GM20000 (cell line): ENCODE data around the gene TIA1.

ENCODE experiments used
- DNase-seq: peaks from one replicate; pipeline ENCODE4 v3.0.0; 2012; ENCODE audit warnings: low spot score
- TF ChIP-seq, protein P1 (sequence below): IDR thresholded peaks from 2 replicates; pipeline ENCODE4 v1.5.1; 2012; ENCODE audit warnings: mild to moderate bottlenecking, control low read depth; ENCODE audit errors: extremely low read depth, missing control alignments

Gene TIA1

DNA sequence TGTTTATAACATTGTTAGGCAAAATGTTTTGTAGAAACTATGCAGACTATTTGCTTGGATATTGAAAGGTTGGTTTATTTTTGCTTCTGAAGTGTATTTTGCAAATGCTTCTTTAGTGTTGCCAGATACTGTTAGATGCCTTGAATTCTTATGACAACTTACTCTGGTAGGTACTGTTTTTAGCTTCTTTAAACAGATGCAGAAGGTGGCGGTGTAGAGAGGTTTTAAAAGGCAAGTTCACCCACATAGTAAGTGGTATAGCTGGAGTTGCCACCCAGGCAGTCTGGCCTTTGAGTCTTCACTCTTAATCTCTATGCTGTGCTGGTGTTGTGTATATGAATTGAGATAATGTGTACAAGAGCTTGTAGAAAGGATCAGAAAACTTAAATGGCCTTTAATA, 13.1 kb upstream of the TIA1 start:
- TF ChIP-seq, protein P1, sequence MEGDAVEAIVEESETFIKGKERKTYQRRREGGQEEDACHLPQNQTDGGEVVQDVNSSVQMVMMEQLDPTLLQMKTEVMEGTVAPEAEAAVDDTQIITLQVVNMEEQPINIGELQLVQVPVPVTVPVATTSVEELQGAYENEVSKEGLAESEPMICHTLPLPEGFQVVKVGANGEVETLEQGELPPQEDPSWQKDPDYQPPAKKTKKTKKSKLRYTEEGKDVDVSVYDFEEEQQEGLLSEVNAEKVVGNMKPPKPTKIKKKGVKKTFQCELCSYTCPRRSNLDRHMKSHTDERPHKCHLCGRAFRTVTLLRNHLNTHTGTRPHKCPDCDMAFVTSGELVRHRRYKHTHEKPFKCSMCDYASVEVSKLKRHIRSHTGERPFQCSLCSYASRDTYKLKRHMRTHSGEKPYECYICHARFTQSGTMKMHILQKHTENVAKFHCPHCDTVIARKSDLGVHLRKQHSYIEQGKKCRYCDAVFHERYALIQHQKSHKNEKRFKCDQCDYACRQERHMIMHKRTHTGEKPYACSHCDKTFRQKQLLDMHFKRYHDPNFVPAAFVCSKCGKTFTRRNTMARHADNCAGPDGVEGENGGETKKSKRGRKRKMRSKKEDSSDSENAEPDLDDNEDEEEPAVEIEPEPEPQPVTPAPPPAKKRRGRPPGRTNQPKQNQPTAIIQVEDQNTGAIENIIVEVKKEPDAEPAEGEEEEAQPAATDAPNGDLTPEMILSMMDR = no peak
- DNase-seq = no peak

DNA sequence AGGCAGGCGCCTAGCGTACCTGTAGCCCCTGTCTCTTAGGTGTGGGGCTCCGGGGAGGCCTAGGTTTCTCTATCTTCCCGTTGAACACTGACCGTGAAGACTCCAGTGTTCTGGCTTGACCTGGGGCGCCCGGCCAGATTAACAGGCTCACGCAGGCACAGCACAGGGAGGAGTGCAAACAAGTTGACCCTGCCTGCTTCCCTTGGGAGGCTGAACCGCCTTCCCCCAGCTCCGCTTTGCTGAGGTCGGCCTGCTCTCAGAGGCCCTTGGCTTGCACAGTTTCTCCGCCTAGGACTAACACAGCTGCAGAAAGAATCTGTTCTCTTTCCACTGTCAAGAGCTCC, 10.1 kb upstream of the TIA1 start:
- DNase-seq = no peak
- TF ChIP-seq, protein P1 = no peak

DNA sequence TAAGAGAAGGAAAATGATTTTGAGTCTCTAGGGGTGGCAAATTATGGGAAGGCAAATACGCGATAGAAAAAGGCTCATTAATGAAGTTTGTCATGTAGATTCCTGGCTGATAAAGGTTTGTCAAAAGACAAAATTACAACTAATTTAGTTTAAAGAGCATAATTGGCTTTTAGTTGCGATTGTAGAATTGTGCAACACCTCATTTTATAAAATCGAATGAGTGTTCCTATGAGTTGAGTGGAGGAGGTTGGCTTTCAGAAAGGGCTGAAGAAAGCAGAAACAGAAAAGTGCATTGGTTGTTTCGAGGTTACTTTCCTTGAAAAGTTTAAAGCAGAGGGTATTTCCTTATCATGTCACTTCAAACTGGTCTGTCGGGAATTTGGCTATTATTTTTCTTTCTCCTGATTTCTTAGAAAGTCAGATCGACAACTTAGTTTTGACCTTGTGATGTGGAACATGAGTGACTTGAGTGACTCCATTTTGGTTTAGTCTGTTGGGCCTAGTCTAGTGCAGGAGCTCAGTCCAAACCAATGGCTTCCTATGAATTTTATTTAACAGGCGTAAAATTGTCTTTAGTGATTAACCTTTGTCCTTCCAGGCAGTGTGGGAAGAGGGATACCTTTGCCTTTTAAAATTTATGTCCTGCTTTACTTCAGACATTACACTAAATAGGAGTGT, 7.3 kb upstream of the TIA1 start:
- TF ChIP-seq, protein P1 = no peak
- no peak for DNase-seq

DNA sequence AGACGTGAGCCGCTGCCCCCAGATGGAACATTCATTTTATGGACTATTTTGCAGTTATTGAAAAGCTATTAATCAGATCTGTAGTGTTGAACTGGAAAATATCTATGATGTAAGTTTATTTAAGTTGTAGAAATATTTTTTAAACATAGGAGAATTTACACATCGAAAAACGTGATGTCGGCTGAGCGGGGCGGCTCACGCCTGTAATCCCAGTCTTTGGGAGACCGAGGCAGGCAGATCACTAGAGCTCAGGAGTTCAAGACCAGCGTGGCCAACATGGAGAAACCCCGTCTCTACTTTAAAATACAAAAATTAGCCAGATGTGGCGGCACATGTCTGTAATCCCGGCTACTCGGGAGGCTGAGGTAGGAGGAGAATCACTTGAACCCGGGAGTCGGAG, 2.0 kb upstream of the TIA1 start:
- no peak for DNase-seq
- TF ChIP-seq, protein P1 = no peak

DNA sequence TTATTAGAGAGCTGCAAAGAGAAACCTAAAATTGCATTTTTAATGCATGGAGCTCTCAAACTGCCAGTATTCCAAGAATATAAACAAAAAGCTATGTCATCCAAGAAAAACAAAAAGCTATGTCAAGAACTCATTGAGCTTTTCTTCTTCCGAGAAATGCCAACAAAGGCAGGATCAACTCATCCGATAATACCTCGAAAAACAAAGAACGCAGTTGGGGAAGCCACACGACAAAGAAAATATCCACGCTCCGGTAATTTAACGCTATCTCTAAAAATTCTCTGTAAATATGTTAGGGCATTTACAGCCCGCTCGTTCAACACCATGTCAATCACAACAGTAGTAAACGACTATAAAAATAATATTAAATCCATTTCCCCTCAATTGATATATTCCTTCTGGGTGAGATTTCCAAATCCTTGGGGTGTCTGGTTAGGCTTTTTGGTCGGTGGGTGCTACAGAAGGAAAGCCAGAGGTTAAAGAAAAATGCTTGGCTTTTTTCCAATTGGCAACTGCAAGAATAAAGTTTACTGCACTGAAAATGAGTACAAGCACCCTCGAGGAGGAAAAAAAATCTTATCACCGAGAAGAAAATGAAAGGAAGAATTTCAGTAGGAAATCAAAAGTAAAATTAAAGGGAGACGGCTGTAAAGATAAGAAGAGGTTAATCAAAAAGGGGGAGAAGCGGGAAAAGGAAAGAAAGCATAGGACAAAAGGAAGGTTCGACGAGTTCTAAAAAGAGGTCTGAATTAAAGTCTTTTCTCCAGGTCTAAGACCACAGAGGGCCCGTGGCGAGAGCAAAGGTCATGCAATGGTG, 856 bp downstream of the TIA1 start:
- TF ChIP-seq, protein P1 = no peak
- no peak for DNase-seq

DNA sequence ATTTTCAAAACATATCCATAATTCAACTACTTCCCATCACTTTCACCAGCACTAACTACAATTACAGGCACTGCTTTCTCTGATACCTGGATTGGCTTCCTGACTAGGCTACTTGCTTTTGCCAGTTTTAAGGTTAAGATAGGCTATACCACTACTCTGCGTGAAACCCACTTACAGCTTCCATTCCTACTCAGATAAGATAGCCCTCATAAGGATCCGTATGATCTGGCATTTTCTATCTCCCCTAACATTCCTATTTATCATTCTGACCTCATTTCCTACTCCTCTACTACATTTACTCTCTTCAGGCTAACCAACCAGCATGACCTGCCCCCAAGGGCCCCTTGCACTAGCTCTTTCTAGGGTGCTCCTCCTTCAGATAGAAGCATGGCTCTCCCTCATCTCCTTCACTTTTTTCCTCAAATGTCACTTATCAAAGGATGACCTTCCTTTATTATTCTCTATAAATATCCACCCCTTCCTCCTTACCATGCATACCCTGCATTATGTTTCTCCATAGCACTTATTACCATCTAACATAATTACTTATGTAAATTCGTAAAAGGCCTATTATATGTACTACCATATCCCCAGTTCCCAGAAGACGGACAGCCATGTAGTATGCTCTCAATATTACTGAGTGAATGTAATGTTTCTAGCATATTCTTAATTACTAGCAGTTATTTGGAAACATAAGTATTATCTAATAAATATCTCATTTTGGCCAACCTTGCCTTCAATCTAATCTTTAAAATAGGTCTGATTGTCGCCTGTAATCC, 4.4 kb downstream of the TIA1 start:
- TF ChIP-seq, protein P1 = no peak

DNA sequence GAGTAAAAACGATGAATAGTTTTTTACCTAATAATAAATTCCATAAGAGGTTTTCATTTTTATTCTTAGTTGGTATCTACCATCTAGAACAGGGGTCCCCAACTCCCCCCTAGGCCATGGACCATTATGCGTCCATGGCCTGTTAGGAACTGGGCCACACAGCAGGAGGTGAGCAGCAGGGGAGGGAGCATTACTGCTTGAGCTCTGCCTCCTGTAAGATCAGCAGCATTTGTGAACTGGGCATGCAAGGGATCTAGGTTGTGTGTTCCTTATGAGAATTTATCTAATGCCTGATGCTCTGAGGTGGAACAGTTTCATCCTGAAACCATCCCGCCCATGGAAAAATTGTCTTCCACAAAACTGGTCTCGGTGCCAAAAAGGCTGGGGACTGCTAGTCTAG, 5.9 kb downstream of the TIA1 start:
- TF ChIP-seq, protein P1 = no peak
- DNase-seq = no peak

More for the DNA sequence above, 4.4 kb downstream of the TIA1 start:
- no peak for DNase-seq
